Coronary artery (tissue), 2 donors: ENCODE measurements around the gene NOL11.
A peak's percentile ranks its signal among the peaks of the same experiment; 100 is the strongest.

Source experiments
- DNase-seq: peaks from one replicate; pipeline ENCODE4 v3.0.0-alpha.2; 2017; ENCODE audit warnings: low spot score
- H3K27ac ChIP-seq, 2 donors: fragments of 200-600 bp; sonication (generic); one replicate each; pipeline ENCODE4 v1.5.1; 2016 to 2019
- H3K4me3 ChIP-seq: fragments of 200-600 bp; sonication (generic); 2 replicates; pipeline ENCODE4 v1.5.1; 2016; ENCODE audit warnings: mild to moderate bottlenecking, moderate library complexity
- TF ChIP-seq, protein P1 (sequence below): fragments of 200-600 bp; sonication (generic); IDR thresholded peaks from one replicate; pipeline ENCODE4 v1.5.1; 2019; ENCODE audit warnings: antibody characterized with exemption

Gene NOL11

GRCh38 chr17:67679721-67680120 is 38.0 kb upstream of the NOL11 start:
- TF ChIP-seq, protein P1, sequence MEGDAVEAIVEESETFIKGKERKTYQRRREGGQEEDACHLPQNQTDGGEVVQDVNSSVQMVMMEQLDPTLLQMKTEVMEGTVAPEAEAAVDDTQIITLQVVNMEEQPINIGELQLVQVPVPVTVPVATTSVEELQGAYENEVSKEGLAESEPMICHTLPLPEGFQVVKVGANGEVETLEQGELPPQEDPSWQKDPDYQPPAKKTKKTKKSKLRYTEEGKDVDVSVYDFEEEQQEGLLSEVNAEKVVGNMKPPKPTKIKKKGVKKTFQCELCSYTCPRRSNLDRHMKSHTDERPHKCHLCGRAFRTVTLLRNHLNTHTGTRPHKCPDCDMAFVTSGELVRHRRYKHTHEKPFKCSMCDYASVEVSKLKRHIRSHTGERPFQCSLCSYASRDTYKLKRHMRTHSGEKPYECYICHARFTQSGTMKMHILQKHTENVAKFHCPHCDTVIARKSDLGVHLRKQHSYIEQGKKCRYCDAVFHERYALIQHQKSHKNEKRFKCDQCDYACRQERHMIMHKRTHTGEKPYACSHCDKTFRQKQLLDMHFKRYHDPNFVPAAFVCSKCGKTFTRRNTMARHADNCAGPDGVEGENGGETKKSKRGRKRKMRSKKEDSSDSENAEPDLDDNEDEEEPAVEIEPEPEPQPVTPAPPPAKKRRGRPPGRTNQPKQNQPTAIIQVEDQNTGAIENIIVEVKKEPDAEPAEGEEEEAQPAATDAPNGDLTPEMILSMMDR = no peak
- Histone ChIP-seq H3K27ac (no peak overlapping the region), H3K4me3 (no peak overlapping the region)
- DNase-seq = no peak

DNA sequence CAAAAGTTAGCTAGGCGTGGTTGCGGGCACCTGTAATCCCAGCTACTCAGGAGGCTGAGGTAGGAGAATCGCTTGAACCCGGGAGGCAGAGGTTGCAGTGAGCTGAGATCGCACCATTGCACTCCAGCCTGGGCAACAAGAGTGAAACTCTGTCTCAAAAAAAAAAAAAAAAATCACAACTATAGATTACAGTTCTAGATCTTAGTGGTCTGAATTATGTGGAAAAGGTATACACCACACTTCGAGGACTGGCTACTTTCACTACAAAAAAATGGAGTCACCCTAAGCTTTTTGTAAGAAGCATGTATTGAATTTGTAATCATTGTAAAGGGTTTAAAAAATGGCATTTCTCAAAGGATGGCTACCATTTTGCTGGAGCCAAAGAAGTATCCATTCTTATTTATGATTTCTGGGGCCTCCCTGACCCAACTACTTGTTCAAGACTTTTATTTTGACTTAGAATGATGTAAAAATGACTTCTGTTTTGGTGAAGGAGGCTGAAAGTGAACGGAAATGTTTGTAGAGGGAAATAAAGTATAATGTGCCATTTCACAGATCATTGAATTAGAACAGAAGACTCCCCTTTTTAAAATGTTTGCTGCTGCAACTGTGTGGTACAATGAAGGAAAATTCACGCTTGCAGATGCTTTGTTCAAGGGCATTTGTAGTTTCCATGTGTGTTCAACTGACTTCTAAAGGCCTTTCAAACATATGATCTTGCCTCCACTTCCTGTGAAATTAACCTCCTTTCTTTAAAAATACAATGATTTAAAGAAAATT is 37.1 kb upstream of the NOL11 start:
- TF ChIP-seq, protein P1 = no peak
- H3K27ac ChIP-seq = no peak overlapping the region

DNA sequence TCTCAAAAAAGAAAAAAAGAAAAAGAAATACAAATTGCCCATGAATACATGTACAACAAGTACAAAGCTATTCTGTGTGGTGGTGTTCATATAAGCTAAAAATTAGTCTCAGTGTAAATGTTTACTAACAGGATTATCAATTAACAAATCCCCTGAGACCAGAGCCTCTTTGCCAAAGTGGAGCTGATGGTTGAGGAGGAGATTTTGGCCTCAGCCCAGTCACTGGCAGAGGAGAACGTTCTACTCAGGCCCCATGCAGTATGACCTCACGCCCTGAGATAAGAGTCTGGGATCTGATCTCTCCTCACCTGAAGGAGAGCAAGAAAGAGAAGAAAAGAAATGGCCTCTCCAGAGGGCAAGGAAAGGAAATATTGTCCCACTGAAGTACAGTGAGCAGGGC is 35.5 kb upstream of the NOL11 start:
- H3K4me3 ChIP-seq = no peak overlapping the region
- H3K27ac ChIP-seq = no peak overlapping the region
- TF ChIP-seq, protein P1 = no peak
- no peak for DNase-seq

More for the DNA sequence above, 37.1 kb upstream of the NOL11 start:
- no peak for DNase-seq
- H3K4me3 ChIP-seq = no peak overlapping the region

GRCh38 chr17:67685351-67685750 is 32.4 kb upstream of the NOL11 start:
- no peak overlapping the region for H3K4me3 ChIP-seq
- H3K27ac ChIP-seq = no peak overlapping the region
- DNase-seq = no peak
- TF ChIP-seq, protein P1 = no peak

GRCh38 chr17:67686241-67686640 is 31.5 kb upstream of the NOL11 start:
- no peak overlapping the region for H3K27ac ChIP-seq
- no peak for DNase-seq
- H3K4me3 ChIP-seq = no peak overlapping the region
- TF ChIP-seq, protein P1 = no peak

GRCh38 chr17:67687511-67687910 is 30.2 kb upstream of the NOL11 start:
- no peak for DNase-seq
- TF ChIP-seq, protein P1 = no peak
- Histone ChIP-seq H3K27ac (no peak overlapping the region), H3K4me3 (no peak overlapping the region)

- TF ChIP-seq, protein P1 = peak; percentile 54
- H3K27ac ChIP-seq = no peak overlapping the region
- H3K4me3 ChIP-seq = no peak overlapping the region
- DNase-seq = no peak
Measured at GRCh38 chr17:67689534-67690177, 28.1 kb upstream of the NOL11 start.
